ENCODE results near the gene KIF12.
"Not testable (repeated sequence)": the region's sequence is repeated elsewhere in the genome, so short reads cannot be mapped to it uniquely, and the experiment has no call there.

KIF12 gene

GRCh38 chr9:114046237-114046755, 52.8 kb downstream of the KIF12 start:
- no peaks in the 10 kb centered on the region for H3K9me3 ChIP-seq (ENCODE audit: control insufficient read depth, low read length)
- no peaks in the 10 kb centered on the region for H3K27me3 ChIP-seq (ENCODE audit: control insufficient read depth, insufficient read depth, low read length, poor library complexity, severe bottlenecking)
- H3K4me1 ChIP-seq (ENCODE audit: control insufficient read depth, insufficient read depth, low read length) = no peaks in the 10 kb centered on the region
- no peak overlapping the region for H3K27ac ChIP-seq (ENCODE audit: insufficient read depth, low read depth, low read length, poor library complexity, severe bottlenecking)
- peaks cover 35% of the 10 kb centered on the region for H3K36me3 ChIP-seq (ENCODE audit: control insufficient read depth, insufficient read depth, low read length)
- H3K4me3 ChIP-seq (ENCODE audit: insufficient read depth, low read depth, low read length) = no peak overlapping the region
- WGBS, 2 experiments = 98 to 99% methylated on average over 4 of the region's 4 CpGs

DNA sequence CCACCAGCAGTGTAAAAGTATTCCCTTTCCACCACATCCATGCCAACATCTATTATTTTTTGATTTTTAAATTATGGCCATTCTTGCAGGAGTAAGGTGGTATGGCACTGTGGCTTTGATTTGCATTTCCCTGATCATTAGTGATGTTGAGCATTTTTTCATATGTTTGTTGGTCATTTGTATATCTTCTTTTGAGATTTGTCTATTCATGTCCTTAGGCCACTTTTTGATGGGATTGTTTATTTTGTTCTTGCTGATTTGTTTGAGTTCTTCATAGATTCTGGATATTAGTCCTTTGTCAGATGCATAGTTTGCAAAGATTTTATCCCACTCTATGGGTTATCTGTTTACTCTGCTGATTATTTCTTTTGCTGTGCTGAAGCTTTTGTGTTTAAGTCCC, 55.4 kb downstream of the KIF12 start:
- peaks cover 17% of the 10 kb centered on the region for H3K36me3 ChIP-seq (ENCODE audit: control insufficient read depth, insufficient read depth, low read length)
- not testable (repeated sequence) for H3K9me3 ChIP-seq (ENCODE audit: control insufficient read depth, low read length); H3K4me3 ChIP-seq (ENCODE audit: insufficient read depth, low read depth, low read length); H3K27me3 ChIP-seq (ENCODE audit: control insufficient read depth, insufficient read depth, low read length, poor library complexity, severe bottlenecking); H3K4me1 ChIP-seq (ENCODE audit: control insufficient read depth, insufficient read depth, low read length); H3K27ac ChIP-seq (ENCODE audit: insufficient read depth, low read depth, low read length, poor library complexity, severe bottlenecking)
